ENCODE measurements around the gene TRAPPC8. TPM values are rescaled to one million over a fixed set of nuclear protein-coding genes. Genes with fewer than 3 reads are reported as not detected.

The TRAPPC8 gene
- total and polyA plus RNA-seq, 11 donors: 9.5 to 41.9 (median 29.4) TPM

- Histone ChIP-seq H3K27me3 (no peaks in the 10 kb centered on the region), H3K36me3 (peaks cover 0 to 94% (median 63%) of the 10 kb centered on the region in 9 donors), H3K9me3 (peaks cover 0 to 18% (median 7%) of the 10 kb centered on the region in 12 donors), H3K4me3 (no peak overlapping the region), H3K4me1 (no peaks in the 10 kb centered on the region), H3K27ac (no peak overlapping the region)
- DNase-seq (no peak), ATAC-seq (no peak)
- 67 to 89% (median 70%) methylated on average over 4 of the region's 4 CpGs for WGBS, 4 donors
- TF ChIP-seq CTCF (IDR thresholded peaks at IDR 0.05): no peak
- no peak for TF ChIP-seq POLR2A (IDR thresholded peaks at IDR 0.05)
- intact Hi-C loops (cut with DNase I): no loop called here
These were observed 66.2 kb downstream of the TRAPPC8 start for GRCh38 chr18:31876707-31877106.

GRCh38 chr18:31875301-31875700, 67.6 kb downstream of the TRAPPC8 start:
- Histone ChIP-seq H3K4me3 (no peak overlapping the region), H3K4me1 (no peaks in the 10 kb centered on the region), H3K9me3 (peaks cover 0 to 4% (median 0%) of the 10 kb centered on the region in 12 donors), H3K27me3 (no peaks in the 10 kb centered on the region), H3K36me3 (peaks cover 0 to 95% (median 76%) of the 10 kb centered on the region in 9 donors), H3K27ac (no peak overlapping the region)
- TF ChIP-seq POLR2A (IDR thresholded peaks at IDR 0.05) (no peak), CTCF (IDR thresholded peaks at IDR 0.05) (no peak)
- intact Hi-C loops (cut with DNase I): no loop called here
- ATAC-seq (no peak), DNase-seq (no peak)
- 73 to 77% (median 76%) methylated on average over 2 of the region's 2 CpGs for WGBS, 4 donors

GRCh38 chr18:31863103-31863502, 79.8 kb downstream of the TRAPPC8 start:
- H3K4me3 ChIP-seq: no peak overlapping the region
- peaks cover 0 to 100% (median 91%) of the 10 kb centered on the region in 9 donors for H3K36me3 ChIP-seq

GRCh38 chr18:31860488-31860887, 82.4 kb downstream of the TRAPPC8 start:
- H3K4me3 ChIP-seq: no peak overlapping the region
- H3K4me1 ChIP-seq: no peaks in the 10 kb centered on the region
- no peaks in the 10 kb centered on the region for H3K27me3 ChIP-seq
- no peaks in the 10 kb centered on the region for H3K9me3 ChIP-seq
- ATAC-seq (no peak), DNase-seq (no peak)
- no peak overlapping the region for H3K27ac ChIP-seq
- peaks cover 0 to 100% (median 93%) of the 10 kb centered on the region in 9 donors for H3K36me3 ChIP-seq
- intact Hi-C loops (cut with DNase I): no loop called here
- TF ChIP-seq CTCF (IDR thresholded peaks at IDR 0.05): no peak
- no peak for TF ChIP-seq POLR2A (IDR thresholded peaks at IDR 0.05)

More at GRCh38 chr18:31863103-31863502, 79.8 kb downstream of the TRAPPC8 start:
- H3K9me3 ChIP-seq: no peaks in the 10 kb centered on the region
- ATAC-seq (no peak), DNase-seq (no peak)
- no peaks in the 10 kb centered on the region for H3K27me3 ChIP-seq
- intact Hi-C loops (cut with DNase I): no loop called here
- H3K4me1 ChIP-seq: no peaks in the 10 kb centered on the region
- no peak overlapping the region for H3K27ac ChIP-seq
- TF ChIP-seq CTCF (IDR thresholded peaks at IDR 0.05) (no peak), POLR2A (IDR thresholded peaks at IDR 0.05) (no peak)
- 95 to 97% (median 96%) methylated on average over 1 of the region's 1 CpG for WGBS, 4 donors
